Measurements from ENCODE around the gene PACS2.

PACS2 gene

GRCh38 chr14:105367116-105368031, 52.8 kb downstream of the PACS2 start:
- H3K4me1 ChIP-seq (ENCODE audit: control insufficient read depth, insufficient read depth, low read length), result no peaks in the 10 kb centered on the region
- H3K9ac ChIP-seq (ENCODE audit: low read length), result no peak overlapping the region
- no peak overlapping the region for H3K27ac ChIP-seq (ENCODE audit: low read depth, low read length)
- H3K36me3 ChIP-seq (ENCODE audit: control insufficient read depth, insufficient read depth, low read length), result no peaks in the 10 kb centered on the region
- H3K27me3 ChIP-seq (ENCODE audit: control insufficient read depth, insufficient read depth, low read length), result no peaks in the 10 kb centered on the region
- no peak overlapping the region for H3K4me3 ChIP-seq (ENCODE audit: low read length)

GRCh38 chr14:105368032-105368417, 53.5 kb downstream of the PACS2 start:
- Histone ChIP-seq H3K9ac (ENCODE audit: low read length) (no peak overlapping the region), H3K4me1 (ENCODE audit: control insufficient read depth, insufficient read depth, low read length) (no peaks in the 10 kb centered on the region), H3K36me3 (ENCODE audit: control insufficient read depth, insufficient read depth, low read length) (no peaks in the 10 kb centered on the region), H3K27me3 (ENCODE audit: control insufficient read depth, insufficient read depth, low read length) (no peaks in the 10 kb centered on the region), H3K27ac (ENCODE audit: low read depth, low read length) (no peak overlapping the region), H3K4me3 (ENCODE audit: low read length) (no peak overlapping the region)

GRCh38 chr14:105368426-105368825, 53.9 kb downstream of the PACS2 start:
- H3K4me3 ChIP-seq (ENCODE audit: low read length), result no peak overlapping the region
- H3K4me1 ChIP-seq (ENCODE audit: control insufficient read depth, insufficient read depth, low read length), result no peaks in the 10 kb centered on the region
- H3K27ac ChIP-seq (ENCODE audit: low read depth, low read length), result no peak overlapping the region
- no peak overlapping the region for H3K9ac ChIP-seq (ENCODE audit: low read length)
- H3K36me3 ChIP-seq (ENCODE audit: control insufficient read depth, insufficient read depth, low read length), result no peaks in the 10 kb centered on the region
- H3K27me3 ChIP-seq (ENCODE audit: control insufficient read depth, insufficient read depth, low read length), result no peaks in the 10 kb centered on the region

- Histone ChIP-seq H3K4me3 (ENCODE audit: low read length) (no peak overlapping the region), H3K36me3 (ENCODE audit: control insufficient read depth, insufficient read depth, low read length) (no peaks in the 10 kb centered on the region), H3K27ac (ENCODE audit: low read depth, low read length) (no peak overlapping the region), H3K9ac (ENCODE audit: low read length) (no peak overlapping the region), H3K27me3 (ENCODE audit: control insufficient read depth, insufficient read depth, low read length) (no peaks in the 10 kb centered on the region), H3K4me1 (ENCODE audit: control insufficient read depth, insufficient read depth, low read length) (no peaks in the 10 kb centered on the region)
Observed at GRCh38 chr14:105368910-105369652, 54.5 kb downstream of the PACS2 start.

GRCh38 chr14:105369653-105370040, 55.1 kb downstream of the PACS2 start:
- Histone ChIP-seq H3K27ac (ENCODE audit: low read depth, low read length) (no peak overlapping the region), H3K36me3 (ENCODE audit: control insufficient read depth, insufficient read depth, low read length) (no peaks in the 10 kb centered on the region)

GRCh38 chr14:105374389-105374788, 59.8 kb downstream of the PACS2 start:
- H3K9ac ChIP-seq (ENCODE audit: low read length), result no peak overlapping the region
- H3K36me3 ChIP-seq (ENCODE audit: control insufficient read depth, insufficient read depth, low read length), result no peaks in the 10 kb centered on the region
- no peak overlapping the region for H3K4me3 ChIP-seq (ENCODE audit: low read length)
- no peaks in the 10 kb centered on the region for H3K4me1 ChIP-seq (ENCODE audit: control insufficient read depth, insufficient read depth, low read length)
- H3K27me3 ChIP-seq (ENCODE audit: control insufficient read depth, insufficient read depth, low read length), result no peaks in the 10 kb centered on the region
- no peak overlapping the region for H3K27ac ChIP-seq (ENCODE audit: low read depth, low read length)

More at GRCh38 chr14:105369653-105370040, 55.1 kb downstream of the PACS2 start:
- no peak overlapping the region for H3K4me3 ChIP-seq (ENCODE audit: low read length)
- no peaks in the 10 kb centered on the region for H3K4me1 ChIP-seq (ENCODE audit: control insufficient read depth, insufficient read depth, low read length)
- no peak overlapping the region for H3K9ac ChIP-seq (ENCODE audit: low read length)
- no peaks in the 10 kb centered on the region for H3K27me3 ChIP-seq (ENCODE audit: control insufficient read depth, insufficient read depth, low read length)

- Histone ChIP-seq H3K4me3 (ENCODE audit: low read length) (no peak overlapping the region), H3K9ac (ENCODE audit: low read length) (no peak overlapping the region), H3K27me3 (ENCODE audit: control insufficient read depth, insufficient read depth, low read length) (no peaks in the 10 kb centered on the region), H3K27ac (ENCODE audit: low read depth, low read length) (no peak overlapping the region), H3K36me3 (ENCODE audit: control insufficient read depth, insufficient read depth, low read length) (no peaks in the 10 kb centered on the region), H3K4me1 (ENCODE audit: control insufficient read depth, insufficient read depth, low read length) (no peaks in the 10 kb centered on the region)
Observed at GRCh38 chr14:105375635-105376057, 61.1 kb downstream of the PACS2 start.

GRCh38 chr14:105376521-105377440, 62.2 kb downstream of the PACS2 start:
- Histone ChIP-seq H3K27me3 (ENCODE audit: control insufficient read depth, insufficient read depth, low read length) (no peaks in the 10 kb centered on the region), H3K27ac (ENCODE audit: low read depth, low read length) (no peak overlapping the region), H3K9ac (ENCODE audit: low read length) (no peak overlapping the region), H3K4me3 (ENCODE audit: low read length) (no peak overlapping the region), H3K36me3 (ENCODE audit: control insufficient read depth, insufficient read depth, low read length) (no peaks in the 10 kb centered on the region), H3K4me1 (ENCODE audit: control insufficient read depth, insufficient read depth, low read length) (no peaks in the 10 kb centered on the region)

- Histone ChIP-seq H3K4me3 (ENCODE audit: low read length) (no peak overlapping the region), H3K4me1 (ENCODE audit: control insufficient read depth, insufficient read depth, low read length) (no peaks in the 10 kb centered on the region)
Observed at GRCh38 chr14:105377555-105378182, 63.1 kb downstream of the PACS2 start.

GRCh38 chr14:105378199-105378598, 63.7 kb downstream of the PACS2 start:
- no peak overlapping the region for H3K27ac ChIP-seq (ENCODE audit: low read depth, low read length)
- H3K9ac ChIP-seq (ENCODE audit: low read length), result no peak overlapping the region
- H3K36me3 ChIP-seq (ENCODE audit: control insufficient read depth, insufficient read depth, low read length), result peaks cover 5% of the 10 kb centered on the region
- H3K27me3 ChIP-seq (ENCODE audit: control insufficient read depth, insufficient read depth, low read length), result no peaks in the 10 kb centered on the region
- no peak overlapping the region for H3K4me3 ChIP-seq (ENCODE audit: low read length)
- no peaks in the 10 kb centered on the region for H3K4me1 ChIP-seq (ENCODE audit: control insufficient read depth, insufficient read depth, low read length)

More at GRCh38 chr14:105377555-105378182, 63.1 kb downstream of the PACS2 start:
- Histone ChIP-seq H3K36me3 (ENCODE audit: control insufficient read depth, insufficient read depth, low read length) (no peaks in the 10 kb centered on the region), H3K27ac (ENCODE audit: low read depth, low read length) (no peak overlapping the region), H3K27me3 (ENCODE audit: control insufficient read depth, insufficient read depth, low read length) (no peaks in the 10 kb centered on the region), H3K9ac (ENCODE audit: low read length) (no peak overlapping the region)

- H3K9ac ChIP-seq (ENCODE audit: low read length), result no peak overlapping the region
- peaks cover 8% of the 10 kb centered on the region for H3K36me3 ChIP-seq (ENCODE audit: control insufficient read depth, insufficient read depth, low read length)
- no peak overlapping the region for H3K4me3 ChIP-seq (ENCODE audit: low read length)
- H3K27me3 ChIP-seq (ENCODE audit: control insufficient read depth, insufficient read depth, low read length), result no peaks in the 10 kb centered on the region
- no peak overlapping the region for H3K27ac ChIP-seq (ENCODE audit: low read depth, low read length)
- no peaks in the 10 kb centered on the region for H3K4me1 ChIP-seq (ENCODE audit: control insufficient read depth, insufficient read depth, low read length)
Observed at GRCh38 chr14:105378873-105379685, 64.5 kb downstream of the PACS2 start.
